Small intestine (tissue), 7 donors: ENCODE measurements around the gene CDHR2. TPM values are rescaled to one million over a fixed set of nuclear protein-coding genes. Genes with fewer than 3 reads are reported as not detected.
A peak's percentile ranks its signal among the peaks of the same experiment; 100 is the strongest.

Experiments used
- DNase-seq, 2 donors: peaks; one replicate each; pipeline versions ENCODE4 v3.0.0 to v3.0.0-alpha.2; 2013
- FAIRE-seq: peaks from 2 replicates; lab custom pipeline; 2012; peaks lifted over from hg19 to GRCh38; lab: Jason Lieb, UNC
- H3K27ac ChIP-seq, 3 donors: one replicate each; pipeline ENCODE4 v1.5.1; 2013; ENCODE audit warnings: low read length in 2 of 3, mild to moderate bottlenecking in 2 of 3, control low read depth in 1 of 3, inconsistent platforms in 1 of 3, low read depth in 1 of 3, moderate library complexity in 1 of 3
- H3K27me3 ChIP-seq, 3 donors: one replicate each; pipeline ENCODE4 v1.6.1; 2013; ENCODE audit warnings: low read length in 3 of 3, inconsistent platforms in 1 of 3; ENCODE audit not compliant: control insufficient read depth in 3 of 3, insufficient read depth in 3 of 3
- H3K36me3 ChIP-seq, 3 donors: one replicate each; pipeline ENCODE4 v1.6.1; 2013; ENCODE audit warnings: low read length in 3 of 3, inconsistent platforms in 1 of 3, low read depth in 1 of 3, mild to moderate bottlenecking in 1 of 3, moderate library complexity in 1 of 3; ENCODE audit not compliant: control insufficient read depth in 3 of 3, insufficient read depth in 2 of 3
- H3K4me1 ChIP-seq, 3 donors: one replicate each; pipeline ENCODE4 v1.6.1; 2013; ENCODE audit warnings: low read length in 2 of 3, inconsistent platforms in 1 of 3, low read depth in 1 of 3, mild to moderate bottlenecking in 1 of 3, moderate library complexity in 1 of 3; ENCODE audit not compliant: control insufficient read depth in 3 of 3, insufficient read depth in 2 of 3
- H3K4me3 ChIP-seq, 3 donors: one replicate each; pipeline ENCODE4 v1.5.1; 2013; ENCODE audit warnings: low read length in 3 of 3, control low read depth in 1 of 3, inconsistent platforms in 1 of 3, low read depth in 1 of 3, mild to moderate bottlenecking in 1 of 3, moderate library complexity in 1 of 3
- H3K9me3 ChIP-seq, 2 donors: one replicate each; pipeline ENCODE4 v1.6.1; 2013; ENCODE audit warnings: low read depth in 1 of 2, low read length in 1 of 2; ENCODE audit not compliant: control insufficient read depth in 2 of 2, insufficient read depth in 1 of 2
- WGBS, 3 donors: extraction: QIAGEN DNeasy Blood & Tissue Kit; methylation state at CpG; one replicate each; pipeline ENCODE4 v1.1.7; 2013; 5-methylcytosine and 5-hydroxymethylcytosine counted together
- polyA plus RNA-seq, 4 donors: library from polyadenylated mRNA; stranded (reverse) in 3 of 4; unstranded in 1 of 4; fragments of 200-250 nt in 3 of 4; fragments of 120-200 nt in 1 of 4; gene quantifications; one replicate each; pipeline versions ENCODE4 v1.2.1 to v1.2.3, GENCODE V29; 2013
- donor health status: healthy with polysubstance abuse.
- donor health status: control.
- donor health status: control.
- donor health status: Bipolar disorder and iron deficiency.
- donor health status: healthy.

CDHR2 gene
- polyA plus RNA-seq, 4 donors: 50.1 to 545 (median 420) TPM

GRCh38 chr5:176525677-176526076, 23.5 kb upstream of the CDHR2 start:
- Histone ChIP-seq H3K36me3 (peaks cover 14 to 42% (median 27%) of the 10 kb centered on the region in 3 donors), H3K4me1 (no peaks in the 10 kb centered on the region), H3K27ac (no peak overlapping the region), H3K9me3 (no peaks in the 10 kb centered on the region), H3K27me3 (no peaks in the 10 kb centered on the region), H3K4me3 (no peak overlapping the region)
- no peak for FAIRE-seq
- WGBS, 3 donors: 91 to 95% (median 95%) methylated on average over 9 of the region's 9 CpGs
- DNase-seq: no peak

GRCh38 chr5:176526462-176526861, 22.7 kb upstream of the CDHR2 start:
- no peak for DNase-seq
- 90 to 94% (median 93%) methylated on average over 9 of the region's 9 CpGs for WGBS, 3 donors
- H3K4me3 ChIP-seq: no peak overlapping the region

GRCh38 chr5:176527246-176528222, 21.6 kb upstream of the CDHR2 start:
- WGBS, 3 donors: 84 to 86% (median 84%) methylated on average over 32 to 34 of the region's 34 CpGs
- Histone ChIP-seq H3K36me3 (peaks cover 28 to 60% (median 38%) of the 10 kb centered on the region in 3 donors), H3K27ac (no peak overlapping the region), H3K4me3 (no peak overlapping the region), H3K9me3 (no peaks in the 10 kb centered on the region), H3K27me3 (no peaks in the 10 kb centered on the region), H3K4me1 (no peaks in the 10 kb centered on the region)
- DNase-seq (no peak), FAIRE-seq (no peak)

More at GRCh38 chr5:176526462-176526861, 22.7 kb upstream of the CDHR2 start:
- no peaks in the 10 kb centered on the region for H3K27me3 ChIP-seq
- H3K36me3 ChIP-seq: peaks cover 21 to 50% (median 32%) of the 10 kb centered on the region in 3 donors
- H3K9me3 ChIP-seq: no peaks in the 10 kb centered on the region
- no peak for FAIRE-seq
- H3K4me1 ChIP-seq: no peaks in the 10 kb centered on the region
- no peak overlapping the region for H3K27ac ChIP-seq

GRCh38 chr5:176528301-176528700, 20.8 kb upstream of the CDHR2 start:
- FAIRE-seq (no peak), DNase-seq (no peak)
- peaks cover 4 to 7% (median 4%) of the 10 kb centered on the region in 3 donors for H3K4me1 ChIP-seq
- no peak overlapping the region for H3K4me3 ChIP-seq
- peaks cover 28 to 68% (median 38%) of the 10 kb centered on the region in 3 donors for H3K36me3 ChIP-seq
- no peak overlapping the region for H3K27ac ChIP-seq
- H3K9me3 ChIP-seq: no peaks in the 10 kb centered on the region
- no peaks in the 10 kb centered on the region for H3K27me3 ChIP-seq
- WGBS, 3 donors: 79 to 85% (median 79%) methylated on average over 11 of the region's 11 CpGs

GRCh38 chr5:176528761-176529115, 20.4 kb upstream of the CDHR2 start:
- Histone ChIP-seq H3K9me3 (no peaks in the 10 kb centered on the region), H3K27me3 (no peaks in the 10 kb centered on the region), H3K4me1 (peaks cover 4 to 11% (median 5%) of the 10 kb centered on the region in 3 donors), H3K4me3 (no peak overlapping the region), H3K36me3 (peaks cover 28 to 71% (median 38%) of the 10 kb centered on the region in 3 donors), H3K27ac (no peak overlapping the region)
- DNase-seq (no peak), FAIRE-seq (no peak)
- 73 to 74% (median 74%) methylated on average over 15 to 17 of the region's 17 CpGs for WGBS, 3 donors

- H3K4me3 ChIP-seq: no peak overlapping the region
- no peaks in the 10 kb centered on the region for H3K9me3 ChIP-seq
- H3K4me1 ChIP-seq: peaks cover 5 to 16% (median 8%) of the 10 kb centered on the region in 3 donors
- 92 to 95% (median 94%) methylated on average over 24 to 26 of the region's 26 CpGs for WGBS, 3 donors
- H3K36me3 ChIP-seq: peaks cover 28 to 75% (median 38%) of the 10 kb centered on the region in 3 donors
- H3K27ac ChIP-seq: no peak overlapping the region
- FAIRE-seq (no peak), DNase-seq (no peak)
- H3K27me3 ChIP-seq: no peaks in the 10 kb centered on the region
These were observed 19.9 kb upstream of the CDHR2 start for GRCh38 chr5:176529116-176529740.

GRCh38 chr5:176529741-176530141, 19.4 kb upstream of the CDHR2 start:
- peaks cover 28 to 81% (median 38%) of the 10 kb centered on the region in 3 donors for H3K36me3 ChIP-seq
- FAIRE-seq: no peak

GRCh38 chr5:176530393-176530982, 18.7 kb upstream of the CDHR2 start:
- no peaks in the 10 kb centered on the region for H3K27me3 ChIP-seq
- no peaks in the 10 kb centered on the region for H3K9me3 ChIP-seq
- peaks cover 7 to 29% (median 15%) of the 10 kb centered on the region in 3 donors for H3K4me1 ChIP-seq
- H3K36me3 ChIP-seq: peaks cover 28 to 87% (median 38%) of the 10 kb centered on the region in 3 donors
- FAIRE-seq (no peak), DNase-seq (no peak)
- no peak overlapping the region for H3K4me3 ChIP-seq
- WGBS, 3 donors: 74 to 78% (median 74%) methylated on average over 25 to 28 of the region's 28 CpGs
- peak overlapping the region in 1 of 3 donors; percentile 12 for H3K27ac ChIP-seq

More at GRCh38 chr5:176529741-176530141, 19.4 kb upstream of the CDHR2 start:
- H3K4me3 ChIP-seq: no peak overlapping the region
- H3K27me3 ChIP-seq: no peaks in the 10 kb centered on the region
- 67 to 79% (median 70%) methylated on average over 9 to 11 of the region's 11 CpGs for WGBS, 3 donors
- H3K9me3 ChIP-seq: no peaks in the 10 kb centered on the region
- peak in 1 of 2 donors; percentile 45 for DNase-seq
- peaks cover 5 to 21% (median 11%) of the 10 kb centered on the region in 3 donors for H3K4me1 ChIP-seq
- no peak overlapping the region for H3K27ac ChIP-seq
